NCI-H1417 treated with DMSO at 0.1 percent for 48 hours (cell line): Measurements from ENCODE around the gene TTLL10.

Source experiments
- DNase-seq: peaks from one replicate; lab custom pipeline; 2025; lab: John Stamatoyannopoulos, UW

The TTLL10 gene

GRCh38 chr1:1207571-1207892 lies 33.9 kb downstream of the TTLL10 start:
- DNase-seq, result no peak

GRCh38 chr1:1208713-1209433 lies 35.2 kb downstream of the TTLL10 start:
- DNase-seq, result no peak

GRCh38 chr1:1210726-1211540 lies 37.3 kb downstream of the TTLL10 start:
- no peak for DNase-seq

- DNase-seq, result no peak
These were observed 38.1 kb downstream of the TTLL10 start for GRCh38 chr1:1211541-1212441.

GRCh38 chr1:1212780-1213344 lies 39.2 kb downstream of the TTLL10 start:
- no peak for DNase-seq

- DNase-seq, result no peak
These were observed 39.9 kb downstream of the TTLL10 start, which contains the start of gene TNFRSF4 for GRCh38 chr1:1213345-1214265. TSS of gene TNFRSF4 (minus strand) at chr1:1214153. CDS start at chr1:1214127, 26 bp downstream.

- DNase-seq, result no peak
These were observed 41.5 kb downstream of the TTLL10 start for GRCh38 chr1:1215080-1215676.

GRCh38 chr1:1215881-1216605 lies 42.4 kb downstream of the TTLL10 start:
- no peak for DNase-seq

- DNase-seq, result no peak
These were observed 43.3 kb downstream of the TTLL10 start for GRCh38 chr1:1216770-1217620.

- no peak for DNase-seq
These were observed 44.2 kb downstream of the TTLL10 start for GRCh38 chr1:1217621-1218523.

GRCh38 chr1:1218524-1219200 lies 45.0 kb downstream of the TTLL10 start:
- DNase-seq, result no peak

GRCh38 chr1:1219341-1219740 lies 45.7 kb downstream of the TTLL10 start:
- no peak for DNase-seq

- DNase-seq, result no peak
These were observed 46.5 kb downstream of the TTLL10 start for GRCh38 chr1:1220197-1220596.

GRCh38 chr1:1221887-1222574 lies 48.4 kb downstream of the TTLL10 start:
- DNase-seq, result no peak

- DNase-seq, result no peak
These were observed 49.0 kb downstream of the TTLL10 start for GRCh38 chr1:1222575-1223225.

GRCh38 chr1:1223321-1223720 lies 49.6 kb downstream of the TTLL10 start:
- no peak for DNase-seq
